Right kidney (tissue), 1 donor: ENCODE measurements around the gene PRKCE.
"Not testable (repeated sequence)": the region's sequence is repeated elsewhere in the genome, so short reads cannot be mapped to it uniquely, and the experiment has no call there.

Experiments used
- DNase-seq: peaks from one replicate; pipeline ENCODE4 v3.0.0-alpha.2; 2016

Gene PRKCE

GRCh38 chr2:45867800-45868199 lies 216.3 kb downstream of the PRKCE start:
- no peak for DNase-seq

- DNase-seq: no peak
Observed at GRCh38 chr2:45869165-45869501, 217.7 kb downstream of the PRKCE start.

- no peak for DNase-seq
Observed at GRCh38 chr2:45871025-45871424, 219.6 kb downstream of the PRKCE start.

GRCh38 chr2:45871541-45871940 lies 220.1 kb downstream of the PRKCE start:
- no peak for DNase-seq

GRCh38 chr2:45872211-45872610 lies 220.7 kb downstream of the PRKCE start:
- DNase-seq: no peak

- no peak for DNase-seq
Observed at GRCh38 chr2:45874344-45874743, 222.9 kb downstream of the PRKCE start.

- DNase-seq: no peak
Observed at GRCh38 chr2:45876611-45877010, 225.1 kb downstream of the PRKCE start.

GRCh38 chr2:45879406-45879805 lies 227.9 kb downstream of the PRKCE start:
- no peak for DNase-seq

GRCh38 chr2:45879936-45880335 lies 228.5 kb downstream of the PRKCE start:
- DNase-seq: no peak

GRCh38 chr2:45881970-45882581 lies 230.6 kb downstream of the PRKCE start:
- DNase-seq: no peak

- no peak for DNase-seq
Observed at GRCh38 chr2:45882707-45883602, 231.5 kb downstream of the PRKCE start.

- DNase-seq: no peak
Observed at GRCh38 chr2:45883603-45884000, 232.1 kb downstream of the PRKCE start.

- no peak for DNase-seq
Observed at GRCh38 chr2:45884126-45884525, 232.7 kb downstream of the PRKCE start.

GRCh38 chr2:45885171-45885621 lies 233.7 kb downstream of the PRKCE start:
- DNase-seq: no peak

GRCh38 chr2:45886171-45886663 lies 234.7 kb downstream of the PRKCE start:
- DNase-seq: no peak

- DNase-seq: no peak
Observed at GRCh38 chr2:45888167-45888566, 236.7 kb downstream of the PRKCE start.

GRCh38 chr2:45888641-45889040 lies 237.2 kb downstream of the PRKCE start:
- DNase-seq: no peak

GRCh38 chr2:45889053-45889452 lies 237.6 kb downstream of the PRKCE start:
- no peak for DNase-seq

- DNase-seq: no peak
Observed at GRCh38 chr2:45889620-45890370, 238.3 kb downstream of the PRKCE start.

GRCh38 chr2:45890371-45890646 lies 238.8 kb downstream of the PRKCE start:
- DNase-seq: not testable (repeated sequence)

- DNase-seq: no peak
Observed at GRCh38 chr2:45890819-45891218, 239.3 kb downstream of the PRKCE start.

- DNase-seq: no peak
Observed at GRCh38 chr2:45891719-45892424, 240.4 kb downstream of the PRKCE start.

- DNase-seq: no peak
Observed at GRCh38 chr2:45892425-45892745, 240.9 kb downstream of the PRKCE start.
